Uterus (tissue), 2 donors: ENCODE measurements around the gene PPP4R3A.

ENCODE experiments used
- POLR2A ChIP-seq, 2 donors: fragments of 450-650 bp; IDR thresholded peaks; one replicate each; pipeline ENCODE4 v1.6.1; 2016; ENCODE audit warnings: antibody characterized with exemption in 2 of 2, mild to moderate bottlenecking in 1 of 2, moderate library complexity in 1 of 2
- TF ChIP-seq, protein P1 (sequence below), 4 experiments: fragments of 200-600 bp in 2 of 4; fragments of 450-650 bp in 2 of 4; sonication (generic) in 2 of 4; IDR thresholded peaks; one replicate each; pipeline ENCODE4 v1.5.1; 2016 to 2019; ENCODE audit warnings: antibody characterized with exemption in 4 of 4, mild to moderate bottlenecking in 2 of 4, moderate library complexity in 1 of 4

DNA sequence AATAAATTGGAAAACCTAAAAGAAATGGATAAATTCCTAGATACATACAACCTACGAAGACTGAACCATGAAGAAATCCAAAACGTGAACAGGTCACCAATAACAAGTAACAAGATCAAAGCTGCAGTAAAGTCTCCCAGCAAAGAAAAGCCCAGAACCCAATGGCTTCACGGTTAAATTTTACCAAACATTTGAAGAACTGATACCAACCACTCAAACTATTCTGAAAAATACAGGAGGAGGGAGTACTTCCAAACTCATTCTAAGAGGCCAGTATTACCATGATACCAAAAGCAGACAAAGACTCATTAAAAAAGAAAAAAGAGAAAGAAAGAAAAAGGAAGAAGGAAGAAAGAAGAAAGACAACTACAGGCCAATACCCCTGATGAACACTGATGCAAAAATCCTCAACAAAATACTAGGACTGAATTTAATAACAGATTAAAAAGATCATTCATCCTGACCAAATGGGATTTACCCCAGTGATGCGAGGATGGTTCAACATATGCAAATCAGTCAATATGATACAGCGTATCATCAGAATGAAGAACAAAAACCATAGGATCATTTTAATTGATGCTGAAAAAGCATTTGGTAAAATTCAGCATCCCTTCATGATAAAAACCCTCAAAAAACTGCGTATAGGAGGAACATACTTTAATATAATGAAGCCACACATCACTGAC, 65.6 kb downstream of the PPP4R3A start:
- TF ChIP-seq POLR2A (IDR thresholded peaks at IDR 0.05) = no peak
- TF ChIP-seq, protein P1, sequence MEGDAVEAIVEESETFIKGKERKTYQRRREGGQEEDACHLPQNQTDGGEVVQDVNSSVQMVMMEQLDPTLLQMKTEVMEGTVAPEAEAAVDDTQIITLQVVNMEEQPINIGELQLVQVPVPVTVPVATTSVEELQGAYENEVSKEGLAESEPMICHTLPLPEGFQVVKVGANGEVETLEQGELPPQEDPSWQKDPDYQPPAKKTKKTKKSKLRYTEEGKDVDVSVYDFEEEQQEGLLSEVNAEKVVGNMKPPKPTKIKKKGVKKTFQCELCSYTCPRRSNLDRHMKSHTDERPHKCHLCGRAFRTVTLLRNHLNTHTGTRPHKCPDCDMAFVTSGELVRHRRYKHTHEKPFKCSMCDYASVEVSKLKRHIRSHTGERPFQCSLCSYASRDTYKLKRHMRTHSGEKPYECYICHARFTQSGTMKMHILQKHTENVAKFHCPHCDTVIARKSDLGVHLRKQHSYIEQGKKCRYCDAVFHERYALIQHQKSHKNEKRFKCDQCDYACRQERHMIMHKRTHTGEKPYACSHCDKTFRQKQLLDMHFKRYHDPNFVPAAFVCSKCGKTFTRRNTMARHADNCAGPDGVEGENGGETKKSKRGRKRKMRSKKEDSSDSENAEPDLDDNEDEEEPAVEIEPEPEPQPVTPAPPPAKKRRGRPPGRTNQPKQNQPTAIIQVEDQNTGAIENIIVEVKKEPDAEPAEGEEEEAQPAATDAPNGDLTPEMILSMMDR (IDR thresholded peaks at IDR 0.05) = no peak
